Measurements from ENCODE around the gene RAB30.

The RAB30 gene

DNA sequence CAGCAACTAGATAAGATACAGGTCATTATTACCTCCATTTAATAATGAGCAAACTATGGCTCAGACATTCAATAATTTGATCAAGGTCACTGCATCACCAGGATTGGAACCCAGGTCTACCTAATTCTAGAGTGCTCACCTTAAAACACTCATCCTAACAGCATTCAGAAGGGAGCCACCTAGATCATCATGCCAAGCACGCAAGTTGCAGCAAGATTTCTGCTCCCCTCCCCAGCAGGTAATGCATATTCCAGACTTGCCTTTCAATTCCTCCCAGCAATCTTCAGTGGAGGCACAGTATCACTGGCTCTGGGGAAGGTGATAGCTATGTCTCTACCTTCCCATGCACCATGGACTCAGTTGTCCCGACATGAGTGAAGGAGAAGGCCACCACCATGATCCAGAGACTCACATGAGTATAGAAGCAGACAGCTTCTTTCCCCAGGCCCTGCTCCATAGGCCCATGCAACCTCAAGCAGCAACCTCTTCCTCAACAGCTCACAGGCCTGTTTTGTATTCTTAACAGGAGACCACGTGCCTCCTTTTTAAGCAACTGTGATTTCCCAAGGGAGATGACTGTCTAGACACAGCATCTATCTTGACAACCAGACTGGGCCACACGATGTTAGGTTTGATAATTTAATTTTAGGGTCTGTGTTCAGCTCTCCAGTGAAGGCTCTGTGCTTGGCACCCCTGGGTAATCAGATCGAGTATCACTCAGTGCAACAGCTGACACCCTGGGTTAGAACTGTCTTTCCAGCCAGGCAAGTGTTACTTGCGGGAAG is 36.4 kb downstream of the RAB30 start:
- Histone ChIP-seq H3K27me3 (ENCODE audit: control insufficient read depth in 1 of 2, insufficient read depth in 2 of 2, low read length in 2 of 2) (no peaks in the 10 kb centered on the region), H3K9me3 (ENCODE audit: low read length) (no peaks in the 10 kb centered on the region), H3K9ac (ENCODE audit: low read length) (no peak overlapping the region), H3K27ac (ENCODE audit: low read depth, low read length) (no peak overlapping the region), H3K36me3 (ENCODE audit: insufficient read depth, low read length) (no peaks in the 10 kb centered on the region), H3K4me1 (ENCODE audit: insufficient read depth, low read length) (peaks cover 45% of the 10 kb centered on the region), H3K4me3 (ENCODE audit: low read depth in 1 of 2, low read length in 2 of 2) (no peak overlapping the region)

DNA sequence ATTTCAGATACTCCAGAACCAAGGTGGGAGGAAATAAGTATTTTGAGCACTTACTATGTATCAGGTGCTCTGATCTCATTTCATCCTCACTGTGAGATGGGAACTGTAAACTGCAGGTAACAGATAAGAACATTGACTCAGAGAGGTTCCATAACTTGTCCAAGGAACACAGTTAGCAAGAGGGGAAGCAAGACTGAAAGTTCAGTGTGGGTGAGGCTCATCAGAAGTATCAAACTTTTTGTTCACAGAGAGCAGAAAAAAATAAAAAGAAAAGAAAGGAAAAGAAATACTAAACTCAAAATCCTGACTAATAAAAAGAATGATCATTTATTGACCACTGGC is 37.1 kb downstream of the RAB30 start:
- Histone ChIP-seq H3K4me1 (ENCODE audit: insufficient read depth, low read length) (peaks cover 47% of the 10 kb centered on the region), H3K27me3 (ENCODE audit: control insufficient read depth in 1 of 2, insufficient read depth in 2 of 2, low read length in 2 of 2) (no peaks in the 10 kb centered on the region), H3K4me3 (ENCODE audit: low read depth in 1 of 2, low read length in 2 of 2) (peak overlapping the region in 1 of 2 donors; percentile 71), H3K9ac (ENCODE audit: low read length) (peak overlapping the region; percentile 54), H3K9me3 (ENCODE audit: low read length) (no peaks in the 10 kb centered on the region), H3K36me3 (ENCODE audit: insufficient read depth, low read length) (no peaks in the 10 kb centered on the region), H3K27ac (ENCODE audit: low read depth, low read length) (peak overlapping the region; percentile 74)

DNA sequence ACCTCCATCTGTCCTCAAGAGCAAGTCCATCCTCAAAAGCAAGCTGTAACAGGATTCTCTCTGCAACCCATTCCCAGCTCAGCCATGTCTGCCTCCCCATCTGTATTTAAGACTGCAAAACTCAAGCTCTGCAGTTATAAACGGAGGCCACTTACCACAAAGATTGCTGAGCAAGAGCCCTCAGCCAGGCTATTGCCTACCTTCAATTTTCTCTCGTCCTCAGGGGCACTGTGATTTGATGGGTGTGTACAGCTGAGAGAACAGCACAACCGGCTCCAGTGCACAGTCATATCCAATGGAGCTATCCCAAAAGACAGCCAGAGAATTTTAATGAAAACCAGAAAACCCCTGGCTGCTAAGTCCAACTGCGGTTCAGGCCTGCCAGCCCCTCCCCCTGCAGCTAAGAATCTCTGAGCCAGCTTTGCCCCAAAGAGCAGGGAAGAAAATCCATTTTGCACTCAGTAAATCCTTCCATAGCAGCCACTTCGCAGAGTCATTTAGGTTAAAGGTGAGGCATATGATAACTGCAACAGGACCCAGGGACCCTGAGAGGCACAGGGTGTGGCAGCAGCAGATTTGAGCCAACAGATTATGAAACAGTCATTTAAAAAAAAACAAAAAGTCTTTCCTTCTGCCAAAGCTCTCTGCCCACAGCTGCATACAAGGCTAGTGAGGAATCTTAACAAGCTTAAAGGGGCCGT is 37.6 kb downstream of the RAB30 start:
- Histone ChIP-seq H3K27me3 (ENCODE audit: control insufficient read depth in 1 of 2, insufficient read depth in 2 of 2, low read length in 2 of 2) (no peaks in the 10 kb centered on the region), H3K9ac (ENCODE audit: low read length) (peak overlapping the region; percentile 54), H3K4me1 (ENCODE audit: insufficient read depth, low read length) (peaks cover 47% of the 10 kb centered on the region), H3K27ac (ENCODE audit: low read depth, low read length) (peak overlapping the region; percentile 74), H3K4me3 (ENCODE audit: low read depth in 1 of 2, low read length in 2 of 2) (peak overlapping the region; percentile 29 to 71), H3K9me3 (ENCODE audit: low read length) (no peaks in the 10 kb centered on the region), H3K36me3 (ENCODE audit: insufficient read depth, low read length) (no peaks in the 10 kb centered on the region)

DNA sequence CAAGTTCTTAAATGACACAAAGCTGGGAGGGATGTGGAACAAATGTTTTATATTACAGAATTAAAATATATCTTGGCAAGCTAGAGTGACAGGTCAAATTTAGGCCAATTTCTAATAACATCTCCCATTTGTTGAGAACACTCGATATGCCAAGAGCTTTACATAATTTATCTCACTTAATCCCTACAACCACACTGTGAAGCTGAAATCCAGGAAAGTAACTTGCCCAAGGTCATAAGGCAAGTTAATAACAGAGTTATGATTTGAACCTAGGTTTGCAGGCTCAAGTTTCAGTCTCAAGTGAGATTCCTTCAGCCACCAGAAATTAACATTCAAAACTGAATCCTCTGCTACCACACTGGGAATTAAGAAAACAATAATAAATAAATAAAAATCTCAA is 38.3 kb downstream of the RAB30 start:
- Histone ChIP-seq H3K9me3 (ENCODE audit: low read length) (no peaks in the 10 kb centered on the region), H3K36me3 (ENCODE audit: insufficient read depth, low read length) (no peaks in the 10 kb centered on the region), H3K27me3 (ENCODE audit: control insufficient read depth in 1 of 2, insufficient read depth in 2 of 2, low read length in 2 of 2) (no peaks in the 10 kb centered on the region), H3K9ac (ENCODE audit: low read length) (peak overlapping the region; percentile 54), H3K27ac (ENCODE audit: low read depth, low read length) (peak overlapping the region; percentile 74), H3K4me3 (ENCODE audit: low read depth in 1 of 2, low read length in 2 of 2) (peak overlapping the region in 1 of 2 donors; percentile 71), H3K4me1 (ENCODE audit: insufficient read depth, low read length) (peaks cover 50% of the 10 kb centered on the region)

DNA sequence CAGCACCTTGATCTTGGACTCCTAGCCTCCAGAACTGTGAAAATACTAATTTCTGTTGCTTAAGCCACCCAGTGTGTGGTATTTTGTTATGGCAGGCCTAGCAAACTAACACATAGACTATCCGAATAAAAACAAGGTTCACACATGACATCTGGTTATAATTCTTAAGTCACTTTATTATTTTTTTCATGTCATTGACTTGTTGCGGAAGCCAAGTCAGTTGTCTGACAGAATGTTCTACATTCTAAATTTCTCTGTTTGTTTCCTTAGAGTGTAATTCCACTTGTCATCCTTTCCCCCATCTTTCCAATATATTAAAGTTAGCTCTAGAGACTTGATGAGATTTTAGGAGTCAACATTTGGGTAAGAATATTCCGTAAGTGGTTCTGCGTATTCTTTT is 40.6 kb downstream of the RAB30 start:
- peaks cover 2% of the 10 kb centered on the region for H3K36me3 ChIP-seq (ENCODE audit: insufficient read depth, low read length)
- no peaks in the 10 kb centered on the region for H3K27me3 ChIP-seq (ENCODE audit: control insufficient read depth in 1 of 2, insufficient read depth in 2 of 2, low read length in 2 of 2)

DNA sequence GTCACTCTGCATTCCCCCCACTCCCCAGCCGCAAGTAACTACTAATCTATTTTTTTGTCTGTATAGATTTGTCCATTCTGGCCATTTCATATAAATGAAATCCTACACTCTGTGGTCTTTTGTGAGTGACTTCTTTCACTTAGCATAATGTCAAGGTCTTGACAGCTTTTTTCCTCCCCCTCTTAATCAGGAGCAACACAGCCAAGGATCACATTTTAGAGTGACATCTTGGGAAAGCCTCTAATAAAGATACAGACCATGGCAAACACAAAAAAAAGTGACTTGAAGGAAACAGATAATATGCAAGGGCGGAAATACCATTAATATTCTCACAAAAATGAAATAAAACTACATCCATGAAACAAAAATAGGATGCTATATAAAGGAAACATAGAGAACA is 43.9 kb downstream of the RAB30 start:
- no peak overlapping the region for H3K9ac ChIP-seq (ENCODE audit: low read length)
- peaks cover 42% of the 10 kb centered on the region for H3K4me1 ChIP-seq (ENCODE audit: insufficient read depth, low read length)
- no peaks in the 10 kb centered on the region for H3K9me3 ChIP-seq (ENCODE audit: low read length)

More for the DNA sequence above, 40.6 kb downstream of the RAB30 start:
- Histone ChIP-seq H3K4me3 (ENCODE audit: low read depth in 1 of 2, low read length in 2 of 2) (no peak overlapping the region), H3K9ac (ENCODE audit: low read length) (no peak overlapping the region), H3K27ac (ENCODE audit: low read depth, low read length) (no peak overlapping the region), H3K4me1 (ENCODE audit: insufficient read depth, low read length) (peaks cover 50% of the 10 kb centered on the region), H3K9me3 (ENCODE audit: low read length) (no peaks in the 10 kb centered on the region)

DNA sequence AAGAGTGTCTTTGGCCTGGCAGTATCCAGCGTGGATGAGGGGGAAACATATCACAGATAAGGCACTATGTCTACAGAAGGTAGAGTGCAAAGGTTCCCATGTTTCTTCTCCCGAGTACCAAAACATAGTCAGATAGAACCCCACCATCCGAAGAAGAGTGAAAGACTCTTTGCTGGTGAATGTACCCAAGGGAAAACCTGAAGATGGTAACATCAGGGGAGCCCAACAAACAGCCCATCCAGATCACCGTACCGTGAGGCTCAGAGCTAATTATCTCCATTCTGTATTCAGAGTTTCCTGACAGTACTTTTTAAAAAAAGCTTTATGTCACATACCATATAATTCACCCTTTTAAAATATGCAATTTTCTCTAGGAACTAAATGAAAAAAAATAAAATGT is 44.4 kb downstream of the RAB30 start:
- Histone ChIP-seq H3K4me3 (ENCODE audit: low read depth in 1 of 2, low read length in 2 of 2) (no peak overlapping the region), H3K36me3 (ENCODE audit: insufficient read depth, low read length) (peaks cover 5% of the 10 kb centered on the region), H3K9ac (ENCODE audit: low read length) (no peak overlapping the region), H3K4me1 (ENCODE audit: insufficient read depth, low read length) (peaks cover 36% of the 10 kb centered on the region), H3K27me3 (ENCODE audit: control insufficient read depth in 1 of 2, insufficient read depth in 2 of 2, low read length in 2 of 2) (no peaks in the 10 kb centered on the region), H3K9me3 (ENCODE audit: low read length) (no peaks in the 10 kb centered on the region), H3K27ac (ENCODE audit: low read depth, low read length) (no peak overlapping the region)

More for the DNA sequence above, 43.9 kb downstream of the RAB30 start:
- Histone ChIP-seq H3K27me3 (ENCODE audit: control insufficient read depth in 1 of 2, insufficient read depth in 2 of 2, low read length in 2 of 2) (no peaks in the 10 kb centered on the region), H3K27ac (ENCODE audit: low read depth, low read length) (no peak overlapping the region), H3K4me3 (ENCODE audit: low read depth in 1 of 2, low read length in 2 of 2) (no peak overlapping the region), H3K36me3 (ENCODE audit: insufficient read depth, low read length) (peaks cover 5% of the 10 kb centered on the region)

DNA sequence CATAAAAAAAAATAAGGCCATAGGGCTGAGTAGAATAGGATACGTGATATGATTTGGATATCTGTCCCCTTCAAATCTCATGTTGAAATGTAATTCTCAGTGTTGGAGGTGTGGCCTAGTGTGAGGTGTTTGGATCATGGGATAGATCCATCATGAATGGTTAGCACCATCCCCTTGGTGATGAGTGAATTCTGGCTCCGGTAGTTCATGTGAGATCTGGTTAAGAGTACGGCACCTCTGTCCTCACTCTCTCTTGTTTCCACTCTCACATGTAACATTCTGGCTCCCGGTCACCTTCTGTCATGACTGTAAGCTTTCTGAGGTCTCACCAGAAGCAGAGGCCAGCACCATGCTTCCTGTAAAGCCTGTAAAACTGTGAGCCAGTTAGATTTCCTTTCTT is 45.5 kb downstream of the RAB30 start:
- Histone ChIP-seq H3K9me3 (ENCODE audit: low read length) (no peaks in the 10 kb centered on the region), H3K4me3 (ENCODE audit: low read depth in 1 of 2, low read length in 2 of 2) (no peak overlapping the region), H3K36me3 (ENCODE audit: insufficient read depth, low read length) (peaks cover 5% of the 10 kb centered on the region), H3K9ac (ENCODE audit: low read length) (no peak overlapping the region), H3K4me1 (ENCODE audit: insufficient read depth, low read length) (peaks cover 32% of the 10 kb centered on the region), H3K27ac (ENCODE audit: low read depth, low read length) (no peak overlapping the region), H3K27me3 (ENCODE audit: control insufficient read depth in 1 of 2, insufficient read depth in 2 of 2, low read length in 2 of 2) (no peaks in the 10 kb centered on the region)

DNA sequence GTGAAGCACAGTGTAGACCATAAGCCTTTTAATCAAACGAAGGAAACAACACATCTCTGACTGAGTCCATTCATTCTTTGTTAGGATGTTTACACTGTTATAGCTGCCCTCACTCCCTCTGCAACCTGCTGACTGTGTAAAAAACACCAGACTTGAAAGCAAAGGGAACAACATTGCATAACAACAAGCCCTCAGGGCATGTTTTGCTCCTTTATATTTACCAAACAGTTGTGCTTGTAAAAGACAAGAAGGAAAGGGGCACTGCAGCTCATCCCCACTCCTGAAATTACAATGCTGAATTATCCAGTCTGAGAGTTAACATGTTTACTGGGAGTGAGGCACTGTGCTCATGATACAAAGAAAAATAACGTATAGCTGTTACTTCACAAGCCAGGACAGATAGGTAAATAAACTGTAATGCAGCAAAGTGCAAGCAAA is 46.4 kb downstream of the RAB30 start:
- Histone ChIP-seq H3K36me3 (ENCODE audit: insufficient read depth, low read length) (peaks cover 5% of the 10 kb centered on the region), H3K27ac (ENCODE audit: low read depth, low read length) (no peak overlapping the region), H3K4me3 (ENCODE audit: low read depth in 1 of 2, low read length in 2 of 2) (peak overlapping the region in 1 of 2 donors; percentile 2), H3K9ac (ENCODE audit: low read length) (no peak overlapping the region), H3K27me3 (ENCODE audit: control insufficient read depth in 1 of 2, insufficient read depth in 2 of 2, low read length in 2 of 2) (no peaks in the 10 kb centered on the region), H3K9me3 (ENCODE audit: low read length) (no peaks in the 10 kb centered on the region), H3K4me1 (ENCODE audit: insufficient read depth, low read length) (peaks cover 35% of the 10 kb centered on the region)

DNA sequence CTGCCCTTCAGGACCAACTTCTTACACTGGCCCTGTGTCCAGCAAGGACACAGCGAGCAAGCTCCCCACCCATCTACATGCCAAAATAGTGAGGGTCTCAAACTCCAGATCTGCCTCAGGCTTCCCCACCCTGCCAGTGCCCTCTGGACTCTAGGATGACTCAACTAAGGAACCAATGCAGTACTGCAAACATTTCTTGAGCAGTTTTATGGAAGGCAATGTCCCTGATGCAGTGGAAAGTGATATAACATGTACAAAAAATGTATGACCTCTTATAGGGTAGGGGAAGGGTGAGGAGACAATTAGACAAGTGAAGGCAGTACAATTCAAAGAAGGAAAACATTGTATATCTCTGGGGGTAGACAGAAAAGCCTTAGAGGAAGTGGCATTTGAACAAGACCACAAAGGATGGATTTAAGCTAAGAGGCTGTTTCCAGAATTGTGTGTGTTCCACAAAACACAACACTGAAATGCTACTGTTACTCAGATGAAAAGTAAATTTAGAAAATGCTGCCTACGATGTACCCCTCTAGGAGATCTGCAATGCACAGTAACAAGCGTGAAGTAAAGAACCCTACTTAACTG is 47.3 kb downstream of the RAB30 start:
- H3K36me3 ChIP-seq (ENCODE audit: insufficient read depth, low read length), result peaks cover 5% of the 10 kb centered on the region
- no peaks in the 10 kb centered on the region for H3K9me3 ChIP-seq (ENCODE audit: low read length)
- no peak overlapping the region for H3K27ac ChIP-seq (ENCODE audit: low read depth, low read length)
- no peaks in the 10 kb centered on the region for H3K27me3 ChIP-seq (ENCODE audit: control insufficient read depth in 1 of 2, insufficient read depth in 2 of 2, low read length in 2 of 2)
- H3K4me1 ChIP-seq (ENCODE audit: insufficient read depth, low read length), result peaks cover 38% of the 10 kb centered on the region
- no peak overlapping the region for H3K9ac ChIP-seq (ENCODE audit: low read length)
- H3K4me3 ChIP-seq (ENCODE audit: low read depth in 1 of 2, low read length in 2 of 2), result no peak overlapping the region

DNA sequence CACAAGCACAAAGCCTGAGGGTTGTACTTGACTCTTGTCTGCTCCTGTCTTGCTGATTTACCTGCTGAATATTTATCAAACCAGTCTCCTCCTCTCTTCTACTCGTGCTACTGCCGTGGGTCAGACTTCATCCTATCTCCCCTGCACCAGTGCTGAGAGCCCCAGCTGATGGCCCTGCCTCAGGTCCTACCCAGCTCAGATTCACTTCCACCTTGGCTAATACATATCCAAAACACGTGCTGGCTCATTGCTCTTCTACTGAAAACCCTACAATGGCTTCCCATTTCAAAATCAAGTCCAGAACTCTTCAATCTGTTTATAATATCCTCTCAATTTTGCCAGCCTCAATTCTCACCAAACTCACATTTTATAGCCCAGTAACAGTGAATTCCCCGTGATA is 48.3 kb downstream of the RAB30 start:
- peaks cover 34% of the 10 kb centered on the region for H3K4me1 ChIP-seq (ENCODE audit: insufficient read depth, low read length)
- no peak overlapping the region for H3K4me3 ChIP-seq (ENCODE audit: low read depth in 1 of 2, low read length in 2 of 2)
- H3K9me3 ChIP-seq (ENCODE audit: low read length), result no peaks in the 10 kb centered on the region

More for the DNA sequence above, 48.3 kb downstream of the RAB30 start:
- Histone ChIP-seq H3K27ac (ENCODE audit: low read depth, low read length) (no peak overlapping the region), H3K9ac (ENCODE audit: low read length) (no peak overlapping the region), H3K27me3 (ENCODE audit: control insufficient read depth in 1 of 2, insufficient read depth in 2 of 2, low read length in 2 of 2) (no peaks in the 10 kb centered on the region), H3K36me3 (ENCODE audit: insufficient read depth, low read length) (peaks cover 5% of the 10 kb centered on the region)
